Embryonic facial prominence (tissue), 1 donor: ENCODE measurements around the gene KCNQ2.
"Not testable (repeated sequence)": the region's sequence is repeated elsewhere in the genome, so short reads cannot be mapped to it uniquely, and the experiment has no call there.

Experiments used
- DNase-seq: peaks from one replicate; pipeline ENCODE4 v3.0.0-alpha.2; 2016; ENCODE audit errors: extremely low spot score

Gene KCNQ2

GRCh38 chr20:63490416-63490815, 18.0 kb upstream of the KCNQ2 start:
- DNase-seq: no peak

- no peak for DNase-seq
Observed at GRCh38 chr20:63488315-63489251, 16.1 kb upstream of the KCNQ2 start.

- DNase-seq: no peak
Observed at GRCh38 chr20:63487781-63488241, 15.4 kb upstream of the KCNQ2 start.

- DNase-seq: no peak
Observed at GRCh38 chr20:63487116-63487764, 14.8 kb upstream of the KCNQ2 start.

- no peak for DNase-seq
Observed at GRCh38 chr20:63486300-63486855, 13.9 kb upstream of the KCNQ2 start.

- DNase-seq: no peak
Observed at GRCh38 chr20:63484651-63485403, 12.4 kb upstream of the KCNQ2 start.

- DNase-seq: no peak
Observed at GRCh38 chr20:63484236-63484635, 11.8 kb upstream of the KCNQ2 start.

DNA sequence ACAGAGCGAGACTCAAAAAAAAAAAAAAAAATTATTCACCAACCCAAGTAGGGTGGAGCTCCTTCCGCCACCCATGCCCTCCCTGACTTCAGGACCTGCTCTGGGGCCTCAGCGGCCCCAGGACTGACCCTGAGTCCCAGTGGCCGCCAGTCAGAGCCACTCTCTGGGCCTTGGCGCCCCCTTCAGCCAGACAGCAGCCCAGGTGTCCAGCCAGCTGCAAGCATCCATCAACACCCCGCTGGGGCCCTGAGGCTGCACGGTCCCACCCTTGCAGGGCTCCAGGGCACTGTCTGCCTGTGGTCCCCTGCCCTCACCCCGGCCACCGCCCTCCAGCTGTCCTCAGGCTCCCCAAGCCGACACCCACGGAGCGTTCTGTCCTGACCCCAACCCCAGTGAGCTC, 11.4 kb upstream of the KCNQ2 start:
- DNase-seq: no peak

GRCh38 chr20:63482021-63482587, 9.6 kb upstream of the KCNQ2 start:
- no peak for DNase-seq

DNA sequence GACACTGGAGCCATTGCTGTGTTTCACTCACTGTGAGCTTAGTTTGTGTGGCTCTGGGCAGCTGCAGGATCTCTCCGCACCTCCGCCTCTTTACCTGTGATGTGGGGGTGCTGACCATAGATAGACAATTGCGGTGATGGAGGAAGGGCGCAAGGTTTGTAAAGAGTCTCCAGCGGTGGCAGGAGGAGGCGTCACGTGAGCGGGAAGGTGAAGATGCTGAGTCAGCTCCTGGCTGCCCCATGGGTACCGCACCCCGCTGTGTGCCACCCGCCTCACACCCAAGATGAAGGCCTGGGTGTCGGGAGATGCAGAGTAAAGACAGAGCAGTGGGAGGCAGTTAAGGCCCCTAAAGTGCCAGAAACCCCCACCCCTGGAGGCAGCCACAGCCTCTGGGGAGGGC, 9.0 kb upstream of the KCNQ2 start:
- DNase-seq: no peak

GRCh38 chr20:63479695-63480419, 7.4 kb upstream of the KCNQ2 start:
- not testable (repeated sequence) for DNase-seq

DNA sequence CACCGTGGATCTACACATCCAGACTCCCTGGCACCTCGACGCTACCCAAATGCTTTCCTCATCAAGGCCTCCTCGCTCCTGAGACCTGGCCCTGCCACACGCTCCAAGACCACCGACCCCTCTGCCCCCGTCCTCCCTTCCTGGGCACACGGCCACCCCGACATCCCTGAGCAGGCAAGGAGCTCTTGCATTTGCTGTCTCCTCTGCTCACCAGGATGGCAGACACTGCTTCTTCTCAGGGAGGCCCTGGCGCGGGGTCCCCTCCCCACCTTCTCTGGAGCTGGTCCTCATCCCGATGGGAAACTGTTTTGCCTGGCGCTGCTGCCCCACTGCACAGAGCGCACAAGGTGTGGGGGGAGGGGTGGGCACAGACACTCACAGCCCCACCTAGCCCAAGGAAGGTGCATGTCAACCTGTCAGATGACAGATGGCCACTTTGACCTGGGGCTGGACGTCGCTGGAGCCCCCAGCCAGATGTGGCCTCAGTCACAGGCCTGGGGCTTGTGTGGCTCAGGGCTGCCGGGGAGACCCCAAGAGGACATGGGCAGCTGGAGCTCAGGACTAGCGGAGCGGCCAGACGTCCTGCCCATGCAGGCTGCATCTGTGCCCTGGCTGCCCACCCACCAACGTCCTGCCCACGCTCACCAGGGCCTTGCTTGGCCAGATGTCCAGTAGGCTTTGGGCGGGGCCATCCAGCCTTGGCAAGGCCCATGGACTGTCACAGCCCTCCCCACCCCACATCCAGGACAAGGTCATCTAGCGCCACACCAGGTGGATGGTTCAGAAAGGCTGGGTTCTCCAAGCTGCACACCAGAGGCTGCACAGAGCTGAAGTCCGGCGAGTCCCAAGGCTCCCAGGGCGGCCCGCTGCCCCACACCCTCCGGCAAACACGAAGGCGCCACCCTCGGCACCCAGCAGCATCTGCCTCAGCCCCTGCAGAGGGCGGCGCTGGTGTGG, 6.2 kb upstream of the KCNQ2 start:
- DNase-seq: no peak

- no peak for DNase-seq
Observed at GRCh38 chr20:63477944-63478343, 5.5 kb upstream of the KCNQ2 start.

GRCh38 chr20:63477061-63477616, 4.7 kb upstream of the KCNQ2 start:
- DNase-seq: no peak

- DNase-seq: no peak
Observed at GRCh38 chr20:63475209-63475608, 2.8 kb upstream of the KCNQ2 start.

DNA sequence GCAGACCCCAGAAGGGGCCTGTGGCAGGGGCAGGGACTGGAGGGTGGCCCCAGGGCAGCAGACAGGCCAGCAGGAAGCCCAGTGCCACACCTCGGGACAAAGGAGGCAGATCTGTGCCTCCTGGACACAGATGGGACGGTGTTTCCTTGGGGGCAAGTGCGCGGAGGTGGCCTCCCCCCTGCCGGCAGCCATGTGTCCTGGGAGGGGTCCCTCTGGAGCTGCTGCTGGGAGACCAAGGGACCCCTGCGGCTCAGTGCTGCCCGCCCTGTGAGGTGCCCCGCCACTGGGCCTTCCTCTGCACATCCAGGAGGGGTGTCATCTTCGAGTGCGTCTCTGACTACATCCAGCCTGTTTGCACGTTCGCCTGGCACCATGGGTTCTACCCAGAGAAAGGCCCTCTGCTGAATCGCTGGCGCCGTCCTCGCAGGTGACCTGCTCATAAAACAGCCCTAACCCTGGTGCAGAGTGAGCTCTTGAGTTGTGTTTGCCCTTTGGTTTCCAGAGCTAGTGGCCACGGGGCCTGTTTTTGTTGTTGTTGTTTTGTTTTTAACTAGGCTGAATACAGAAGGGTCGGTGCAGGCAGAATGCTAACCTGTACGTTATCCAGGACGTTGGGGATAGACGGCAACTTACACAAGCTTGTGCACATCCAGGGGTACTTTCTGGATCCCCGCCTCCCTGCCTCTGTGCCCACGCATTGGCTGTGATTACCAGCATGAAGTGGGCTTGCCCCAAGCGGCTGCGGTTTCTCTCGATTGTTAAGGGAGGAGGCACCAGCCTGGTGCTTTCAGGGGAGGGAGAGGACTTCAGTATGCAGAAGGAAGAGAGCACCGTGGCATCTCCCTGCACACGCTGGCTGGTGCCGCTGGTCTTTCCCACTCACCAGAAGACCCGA, 1.3 kb upstream of the KCNQ2 start:
- DNase-seq: no peak

DNA sequence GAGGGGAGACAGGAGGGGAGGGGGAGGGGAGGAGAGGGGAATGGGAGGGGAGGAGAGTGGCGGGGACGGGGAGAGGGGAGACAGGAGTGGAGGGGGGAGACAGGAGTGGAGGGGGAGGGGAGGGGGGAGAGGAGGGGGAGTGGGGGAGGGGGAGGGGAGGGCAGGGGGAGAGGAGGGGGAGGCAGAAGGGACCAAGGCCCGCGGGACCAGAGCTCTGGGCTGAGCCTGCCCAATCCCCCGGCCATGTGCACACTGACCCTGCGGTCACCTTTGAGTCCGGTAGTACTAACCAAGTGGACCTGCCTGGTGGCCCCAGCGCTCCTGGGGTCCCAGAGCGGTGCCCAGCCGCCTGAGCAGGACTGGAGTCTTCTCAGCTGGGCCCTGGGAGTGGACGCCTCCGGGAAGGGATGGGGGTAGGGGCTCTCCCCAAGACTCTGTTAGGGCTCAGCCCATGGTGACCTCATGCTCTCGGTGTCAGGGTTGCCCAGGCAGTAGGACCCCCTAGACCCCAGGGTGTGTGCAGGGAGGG, 471 bp upstream of the KCNQ2 start:
- DNase-seq: no peak

DNA sequence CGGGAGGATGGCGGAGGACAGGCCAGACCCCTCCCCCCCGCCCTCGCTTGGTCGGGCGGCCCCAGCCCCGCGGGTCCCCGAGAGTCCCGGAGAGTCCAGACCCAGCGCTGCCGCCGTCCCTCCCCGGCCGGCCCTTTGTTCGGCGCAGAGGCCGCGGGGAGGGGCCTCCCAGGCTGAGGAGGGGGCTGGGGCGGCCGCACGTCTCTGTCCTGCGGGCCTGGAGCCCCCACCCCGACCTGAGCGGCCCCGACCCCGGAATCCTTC, 806 bp downstream of the KCNQ2 start:
- DNase-seq: no peak
